Astrocyte (in vitro differentiated cells and primary cell): ENCODE results near the gene ALKBH4. TPM values are rescaled to one million over a fixed set of nuclear protein-coding genes. Genes with fewer than 3 reads are reported as not detected.

Experiments
- DNase-seq: peaks from one replicate; pipeline ENCODE4 v3.0.0-alpha.2; 2010; ENCODE audit warnings: low read depth
- FAIRE-seq: peaks from 2 replicates; lab custom pipeline; 2011; peaks lifted over from hg19 to GRCh38; lab: Jason Lieb, UNC
- H2AFZ ChIP-seq: 2 replicates; pipeline ENCODE4 v1.6.0; 2012; ENCODE audit warnings: low read depth, low read length, inconsistent platforms
- H3K27ac ChIP-seq: 2 replicates; pipeline ENCODE4 v1.5.1; 2011; ENCODE audit warnings: low read depth, low read length, inconsistent platforms
- H3K27me3 ChIP-seq: 2 replicates; pipeline ENCODE4 v1.6.0; 2011; ENCODE audit warnings: low read length, inconsistent platforms; ENCODE audit not compliant: insufficient read depth
- H3K36me3 ChIP-seq: 2 replicates; pipeline ENCODE4 v1.5.1; 2011; ENCODE audit warnings: low read length, inconsistent platforms; ENCODE audit not compliant: insufficient read depth
- H3K4me1 ChIP-seq: 2 replicates; pipeline ENCODE4 v1.5.1; 2011; ENCODE audit warnings: low read length, inconsistent platforms; ENCODE audit not compliant: insufficient read depth
- H3K4me2 ChIP-seq: 2 replicates; pipeline ENCODE4 v1.6.0; 2012; ENCODE audit warnings: low read length, inconsistent platforms
- H3K4me3 ChIP-seq: 2 replicates; pipeline ENCODE4 v1.5.1; 2011; ENCODE audit warnings: low read depth, mild to moderate bottlenecking, low read length, inconsistent platforms; ENCODE audit not compliant: insufficient read depth
- H3K79me2 ChIP-seq: 2 replicates; pipeline ENCODE4 v1.6.0; 2012; ENCODE audit warnings: mild to moderate bottlenecking, low read length, inconsistent platforms; ENCODE audit not compliant: insufficient read depth
- H3K9ac ChIP-seq: 2 replicates; pipeline ENCODE4 v1.6.0; 2012; ENCODE audit warnings: mild to moderate bottlenecking, low read length, inconsistent platforms
- H3K9me3 ChIP-seq: 2 replicates; pipeline ENCODE4 v1.5.1; 2012; ENCODE audit warnings: low read depth, mild to moderate bottlenecking, low read length, inconsistent platforms; ENCODE audit not compliant: insufficient read depth
- H4K20me1 ChIP-seq: 2 replicates; pipeline ENCODE4 v1.6.0; 2012; ENCODE audit warnings: low read length, inconsistent platforms; ENCODE audit not compliant: insufficient read depth
- H3K27ac Mint-ChIP-seq: one replicate; pipeline ENCODE4 v1.8.0; 2021; ENCODE audit warnings: mild to moderate bottlenecking, mixed read lengths; ENCODE audit not compliant: unreplicated experiment
- H3K27me3 Mint-ChIP-seq: one replicate; pipeline ENCODE4 v1.8.0; 2021; ENCODE audit warnings: low read depth, mixed read lengths; ENCODE audit not compliant: unreplicated experiment
- H3K36me3 Mint-ChIP-seq: one replicate; pipeline ENCODE4 v1.8.0; 2021; ENCODE audit warnings: low read depth, mixed read lengths; ENCODE audit not compliant: unreplicated experiment
- H3K4me1 Mint-ChIP-seq: one replicate; pipeline ENCODE4 v1.8.0; 2021; ENCODE audit warnings: low read depth, mixed read lengths; ENCODE audit not compliant: unreplicated experiment
- H3K4me3 Mint-ChIP-seq: one replicate; pipeline ENCODE4 v1.8.0; 2021; ENCODE audit warnings: mild to moderate bottlenecking, moderate library complexity, mixed read lengths; ENCODE audit not compliant: unreplicated experiment
- H3K9me3 Mint-ChIP-seq: one replicate; pipeline ENCODE4 v1.8.0; 2021; ENCODE audit warnings: mild to moderate bottlenecking, mixed read lengths; ENCODE audit not compliant: unreplicated experiment
- CTCF ChIP-seq: IDR thresholded peaks from 2 replicates; pipeline ENCODE4 v1.5.1; 2011; ENCODE audit warnings: low read depth, mild to moderate bottlenecking, inconsistent platforms, low read length, moderate library complexity; ENCODE audit not compliant: insufficient read depth
- EZH2 ChIP-seq: IDR thresholded peaks from 2 replicates; pipeline ENCODE4 v1.6.1; 2012; ENCODE audit warnings: mild to moderate bottlenecking, low read length, inconsistent platforms; ENCODE audit not compliant: insufficient read depth
- total RNA-seq: library from RNA; stranded (reverse); gene quantifications from 2 replicates; pipeline ENCODE4 v1.2.1, GENCODE V29; 2021

ALKBH4 gene
- total RNA-seq, 1 donor from 2014 or later: 8.7 TPM

GRCh38 chr7:102429141-102429899 is 35.3 kb downstream of the ALKBH4 start:
- Histone ChIP-seq H3K4me2 (no peak overlapping the region), H3K27ac (no peak overlapping the region), H3K79me2 (peaks cover 4% of the 10 kb centered on the region), H3K9me3 (no peaks in the 10 kb centered on the region), H2AFZ (no peak overlapping the region), H3K4me3 (no peak overlapping the region), H3K27me3 (no peaks in the 10 kb centered on the region), H4K20me1 (peaks cover under 1% of the 10 kb centered on the region), H3K4me1 (peaks cover 4% of the 10 kb centered on the region), H3K36me3 (peaks cover 2% of the 10 kb centered on the region), H3K9ac (no peak overlapping the region)
- no peaks in the 10 kb centered on the region for H3K9me3 Mint-ChIP-seq
- no peak overlapping the region for H3K27ac Mint-ChIP-seq
- H3K4me3 Mint-ChIP-seq: no peak overlapping the region
- DNase-seq (no peak), FAIRE-seq (no peak)
- H3K36me3 Mint-ChIP-seq: peaks cover 8% of the 10 kb centered on the region
- no peak for TF ChIP-seq EZH2
- TF ChIP-seq CTCF: no peak
- no peaks in the 10 kb centered on the region for H3K27me3 Mint-ChIP-seq
- peaks cover 11% of the 10 kb centered on the region for H3K4me1 Mint-ChIP-seq

GRCh38 chr7:102427019-102427405 is 37.7 kb downstream of the ALKBH4 start:
- H3K4me2 ChIP-seq: no peak overlapping the region
- Mint-ChIP-seq H3K4me3 (no peak overlapping the region), H3K36me3 (peaks cover 10% of the 10 kb centered on the region), H3K27ac (peak overlapping the region; percentile 19), H3K4me1 (peaks cover 11% of the 10 kb centered on the region), H3K27me3 (no peaks in the 10 kb centered on the region), H3K9me3 (no peaks in the 10 kb centered on the region)
- H3K27ac ChIP-seq: no peak overlapping the region
- H3K9ac ChIP-seq: no peak overlapping the region
- no peaks in the 10 kb centered on the region for H3K27me3 ChIP-seq
- H4K20me1 ChIP-seq: peaks cover 8% of the 10 kb centered on the region
- H3K79me2 ChIP-seq: no peaks in the 10 kb centered on the region
- no peak for FAIRE-seq
- TF ChIP-seq EZH2 (no peak), CTCF (no peak)
- H3K4me3 ChIP-seq: no peak overlapping the region
- no peaks in the 10 kb centered on the region for H3K9me3 ChIP-seq
- H3K4me1 ChIP-seq: no peaks in the 10 kb centered on the region
- DNase-seq: no peak
- H2AFZ ChIP-seq: no peak overlapping the region
- H3K36me3 ChIP-seq: peaks cover 2% of the 10 kb centered on the region

GRCh38 chr7:102426268-102427018 is 38.2 kb downstream of the ALKBH4 start:
- no peaks in the 10 kb centered on the region for H3K9me3 Mint-ChIP-seq
- peaks cover 11% of the 10 kb centered on the region for H3K36me3 Mint-ChIP-seq
- Histone ChIP-seq H3K27me3 (no peaks in the 10 kb centered on the region), H3K27ac (no peak overlapping the region), H3K4me1 (no peaks in the 10 kb centered on the region), H3K9me3 (no peaks in the 10 kb centered on the region), H2AFZ (no peak overlapping the region), H3K4me2 (no peak overlapping the region), H3K36me3 (peaks cover 2% of the 10 kb centered on the region), H3K4me3 (no peak overlapping the region), H3K9ac (no peak overlapping the region), H4K20me1 (peaks cover 8% of the 10 kb centered on the region), H3K79me2 (no peaks in the 10 kb centered on the region)
- H3K27me3 Mint-ChIP-seq: no peaks in the 10 kb centered on the region
- TF ChIP-seq CTCF (no peak), EZH2 (no peak)
- H3K27ac Mint-ChIP-seq: no peak overlapping the region
- peaks cover 7% of the 10 kb centered on the region for H3K4me1 Mint-ChIP-seq
- FAIRE-seq (no peak), DNase-seq (no peak)
- no peak overlapping the region for H3K4me3 Mint-ChIP-seq
